GM11168 (cell line): Measurements from ENCODE around the gene ATP5F1C.
"Not testable (repeated sequence)": the region's sequence is repeated elsewhere in the genome, so short reads cannot be mapped to it uniquely, and the experiment has no call there.

Source experiments
- in situ Hi-C: fragments of 300-500 bp; cut with MboI; formaldehyde crosslinking; loops from one replicate; pipeline ENCODE4 v1.12.0; 2022; ENCODE audit warnings: low sequenced_read_pairs; ENCODE audit not compliant: unreplicated experiment

The ATP5F1C gene

DNA sequence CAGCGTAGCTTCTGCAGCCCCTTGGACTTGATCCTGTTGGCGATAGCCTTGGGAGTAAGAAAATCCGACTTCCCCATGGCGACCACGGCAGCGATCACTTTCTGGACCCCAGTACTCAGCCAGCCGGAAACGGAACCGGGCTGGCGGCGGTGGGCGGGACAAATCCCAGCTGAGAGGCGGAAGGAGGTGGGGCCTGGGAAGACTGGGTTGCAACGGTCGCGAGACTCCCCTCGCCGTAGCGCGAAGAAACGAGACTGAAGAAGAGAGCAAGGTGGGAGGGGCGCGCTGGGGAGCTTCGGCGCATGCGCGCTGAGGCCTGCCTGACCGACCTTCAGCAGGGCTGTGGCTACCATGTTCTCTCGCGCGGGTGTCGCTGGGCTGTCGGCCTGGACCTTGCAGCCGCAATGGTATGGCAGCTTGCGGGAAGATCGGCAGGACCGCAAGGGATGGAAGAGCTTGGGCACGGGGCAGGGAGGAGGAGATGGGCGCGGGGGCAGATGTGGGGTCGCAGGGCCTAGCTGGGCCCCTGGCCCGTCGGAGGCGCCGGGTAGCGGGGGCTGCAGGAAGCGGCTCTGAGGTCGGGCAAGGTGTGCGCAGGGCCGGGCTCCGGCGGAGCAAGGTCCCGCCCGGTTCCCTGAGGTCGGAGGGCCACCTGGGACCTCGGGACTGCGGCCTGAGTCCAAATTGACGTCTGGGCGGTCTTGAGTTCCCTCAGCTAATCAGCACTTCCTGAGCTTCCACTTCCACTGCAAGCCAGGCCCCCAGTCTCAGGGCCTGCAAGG lies at the start of gene ATP5F1C, which contains the start of gene KIN:
Gene ATP5F1C, plus strand, starts transcription at position 321 of the 782 bp plus-strand sequence. Its CDS starts 31 bp downstream, at position 352.
Gene KIN, minus strand, starts transcription at position 137 of the 782 bp plus-strand sequence. Its CDS starts 60 bp downstream, at position 77.
- in situ Hi-C loops: no loop called here

DNA sequence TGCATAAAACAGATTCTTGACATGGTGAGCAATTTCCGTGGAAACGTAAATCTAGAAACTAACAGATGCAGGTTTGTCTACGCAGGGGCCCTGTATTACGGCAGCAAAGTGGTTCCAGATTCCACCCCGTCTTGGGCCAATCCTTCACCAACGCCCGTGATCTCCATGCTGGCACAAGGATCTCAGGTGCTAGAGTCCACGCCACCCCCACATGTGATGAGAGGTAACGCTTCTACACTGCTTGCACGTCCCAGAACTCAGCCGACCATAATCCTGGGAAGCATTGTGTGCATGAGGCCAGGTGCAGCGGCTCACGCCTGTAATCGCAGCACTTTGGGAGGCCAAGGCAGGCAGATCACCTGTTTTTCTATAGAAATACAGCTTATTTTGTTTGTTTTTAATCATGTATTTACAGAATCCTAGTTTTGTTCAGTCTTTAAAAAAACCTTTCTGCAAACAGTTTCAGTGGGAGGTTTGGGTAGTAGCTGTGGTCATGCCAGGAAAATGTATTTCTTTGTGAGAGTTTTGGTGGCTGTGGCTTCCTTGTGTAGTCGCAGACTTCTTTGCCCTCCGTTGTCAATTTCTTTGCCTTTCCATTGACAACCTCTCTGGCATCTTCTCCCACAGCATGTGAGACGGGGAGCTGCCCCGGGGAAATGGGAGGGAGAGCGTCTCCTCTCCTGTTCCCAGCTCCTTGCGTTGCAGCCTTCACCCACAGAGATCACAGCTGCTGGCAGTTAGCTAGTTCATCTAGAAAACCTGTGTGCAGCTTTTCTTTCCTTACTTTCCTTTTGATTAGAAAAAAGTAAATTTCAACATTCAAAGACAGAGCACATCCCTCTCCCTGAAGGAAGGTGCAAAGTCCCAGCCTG lies 49.2 kb upstream of the ATP5F1C start:
- in situ Hi-C loops: no loop called here

DNA sequence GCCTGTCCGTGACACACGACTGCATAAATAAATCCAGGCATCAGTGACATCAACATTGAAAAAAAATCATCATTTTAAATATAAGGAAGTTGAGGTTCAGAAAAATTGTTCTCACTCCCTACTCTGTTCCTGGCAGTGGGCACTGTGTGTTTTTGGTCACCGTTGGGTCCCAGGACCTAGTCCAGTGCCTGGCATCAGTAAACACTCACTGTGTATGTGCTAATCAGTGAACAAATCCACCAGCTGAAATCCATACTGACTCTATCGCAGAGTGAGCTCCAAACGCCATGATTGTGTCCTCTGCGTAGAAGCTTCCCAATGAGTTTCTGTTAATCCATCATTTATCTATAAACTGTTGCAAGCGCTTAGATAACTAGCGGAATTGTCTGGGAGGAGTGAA lies 43.7 kb upstream of the ATP5F1C start:
- in situ Hi-C loops: no loop called here

DNA sequence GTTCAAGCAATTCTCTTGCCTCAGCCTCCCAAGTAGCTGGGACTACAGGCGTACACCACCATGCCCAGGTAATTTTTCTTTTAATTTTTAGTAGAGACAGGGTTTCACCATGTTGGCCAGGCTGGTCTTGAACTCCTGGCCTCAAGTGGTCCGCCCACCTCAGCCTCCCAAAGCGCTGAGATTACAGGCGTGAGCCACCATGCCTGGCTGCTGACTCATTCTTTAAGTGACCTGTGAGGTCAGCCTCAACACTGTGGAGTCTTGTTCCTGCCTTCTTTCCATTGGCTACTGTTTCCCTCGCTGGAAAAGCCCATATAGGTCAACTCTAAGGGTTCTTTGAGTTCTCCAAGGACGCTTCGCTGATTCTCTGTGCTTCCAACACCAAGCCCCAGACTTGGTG lies 39.3 kb upstream of the ATP5F1C start:
- in situ Hi-C loops: not testable (repeated sequence)

DNA sequence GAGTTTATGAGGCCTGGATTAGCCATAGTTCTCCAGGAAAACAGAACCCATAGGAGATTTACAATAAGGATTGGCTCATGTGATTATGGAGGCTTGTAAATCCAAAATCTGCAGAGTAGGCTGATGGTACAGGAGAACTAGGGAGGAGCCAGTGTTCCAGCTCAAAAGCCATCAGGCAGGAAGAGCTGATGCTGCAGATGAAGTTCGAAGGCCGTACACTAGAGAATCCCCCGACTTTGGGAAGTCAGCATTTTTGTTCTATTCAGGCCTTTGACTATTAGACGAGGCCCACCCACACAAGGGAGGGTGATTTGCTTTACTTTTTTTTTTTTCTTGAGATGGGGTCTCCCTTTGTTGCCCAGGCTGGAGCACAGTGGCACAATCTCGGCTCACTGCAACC lies 37.8 kb upstream of the ATP5F1C start:
- in situ Hi-C loops: no loop called here

DNA sequence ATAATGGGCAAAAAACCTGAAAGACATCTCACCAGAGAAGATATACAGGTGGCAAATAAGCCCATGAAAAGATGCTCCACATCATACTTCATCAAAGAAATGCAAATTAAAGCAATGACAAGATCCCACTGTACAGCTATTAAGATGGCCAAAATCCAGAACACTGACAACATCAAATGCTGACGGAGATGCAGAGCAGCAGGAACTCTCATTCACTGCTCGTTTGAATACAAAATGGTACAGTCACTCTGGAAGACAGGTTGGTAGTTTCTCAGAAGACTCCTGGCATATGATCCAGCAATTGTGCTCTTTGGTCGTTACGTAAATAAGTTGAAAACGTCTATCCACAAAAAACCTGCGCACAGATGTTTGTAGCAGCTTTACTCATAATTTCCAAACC lies 35.7 kb upstream of the ATP5F1C start:
- in situ Hi-C loops: no loop called here

DNA sequence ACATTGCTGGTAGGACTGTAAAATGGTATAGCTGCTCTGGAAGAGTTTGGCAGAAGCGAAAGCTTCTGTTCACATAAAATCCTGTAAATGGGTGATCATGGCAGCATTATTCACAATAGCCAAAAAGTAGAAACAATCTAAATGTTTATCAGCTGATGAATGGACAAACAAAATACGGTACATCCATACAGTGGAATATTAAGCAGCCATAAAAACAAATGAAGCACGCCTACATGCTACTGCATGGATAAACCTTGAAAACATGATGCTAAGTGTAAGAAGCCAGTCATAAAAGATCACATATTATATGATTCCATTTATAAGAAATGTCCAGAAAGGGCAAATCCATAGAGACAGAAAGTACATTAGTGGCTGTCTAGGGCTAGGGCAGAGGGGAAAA lies 32.9 kb upstream of the ATP5F1C start:
- in situ Hi-C loops: no loop called here

DNA sequence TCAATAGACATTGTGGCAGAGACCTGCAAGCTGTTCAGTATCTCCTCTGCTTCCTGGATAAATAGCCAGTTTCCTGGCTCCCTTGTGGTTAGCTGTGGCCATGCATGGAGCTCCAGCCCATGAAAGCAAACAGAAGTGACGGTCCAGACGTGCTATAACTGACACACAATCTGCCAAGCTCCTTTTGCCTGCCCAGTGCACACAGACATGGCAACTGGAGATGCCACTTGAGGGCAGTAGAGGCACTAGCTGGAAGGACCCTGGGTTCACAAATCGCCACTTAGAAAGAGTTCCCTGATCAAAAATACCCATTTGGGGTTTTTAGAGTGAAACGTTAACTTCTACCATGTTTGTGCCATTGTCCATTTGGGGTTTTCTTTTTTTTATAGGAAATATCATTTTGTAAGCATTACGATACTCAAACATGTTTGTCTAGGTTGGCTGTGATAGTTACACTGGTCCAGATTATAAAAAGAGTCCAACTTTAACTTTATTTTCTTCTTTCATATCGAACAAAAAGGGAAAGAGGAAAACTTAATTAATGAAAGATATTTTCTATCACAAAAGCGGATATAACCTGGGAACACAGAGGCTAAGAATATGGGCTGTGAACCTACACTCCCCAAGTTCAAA lies 31.5 kb upstream of the ATP5F1C start:
- in situ Hi-C loops: no loop called here

DNA sequence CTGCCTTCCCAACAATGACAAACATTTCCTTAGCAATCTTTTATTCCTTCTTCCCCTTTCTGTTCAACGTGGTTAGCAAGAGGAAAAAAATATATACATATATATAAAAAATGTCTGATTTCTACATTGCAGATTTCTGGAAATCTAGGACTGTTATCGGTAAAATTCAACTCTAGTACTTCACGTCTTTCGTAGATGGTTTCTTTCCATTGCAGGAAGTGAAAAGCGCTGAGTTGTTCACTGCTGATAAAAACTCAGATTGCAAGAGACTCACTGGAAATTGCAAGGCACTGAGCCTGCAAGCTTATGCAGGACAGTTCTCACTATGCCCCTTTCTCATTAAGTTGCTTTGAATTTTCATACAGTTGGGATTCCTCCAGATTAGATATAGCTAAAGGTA lies 24.0 kb upstream of the ATP5F1C start:
- in situ Hi-C loops: no loop called here

DNA sequence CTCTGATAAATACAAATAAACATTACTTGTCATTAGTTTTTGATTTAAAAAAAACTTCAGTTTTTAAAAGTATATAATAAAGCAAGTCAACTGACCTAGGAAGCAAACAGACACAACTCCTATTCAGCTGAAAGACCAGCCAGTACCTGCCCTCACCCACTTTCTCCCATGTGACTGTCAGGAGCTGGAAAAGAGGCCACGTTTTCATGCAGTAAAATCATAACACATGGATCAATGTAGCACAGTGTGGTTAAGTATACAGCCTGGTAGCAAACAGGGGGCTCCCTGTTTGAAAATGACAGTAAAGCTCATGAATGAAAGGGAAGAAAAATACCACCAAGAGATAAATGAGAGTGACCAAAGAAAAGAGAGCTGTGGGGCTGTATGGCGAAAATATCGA lies 21.7 kb upstream of the ATP5F1C start:
- in situ Hi-C loops: no loop called here

DNA sequence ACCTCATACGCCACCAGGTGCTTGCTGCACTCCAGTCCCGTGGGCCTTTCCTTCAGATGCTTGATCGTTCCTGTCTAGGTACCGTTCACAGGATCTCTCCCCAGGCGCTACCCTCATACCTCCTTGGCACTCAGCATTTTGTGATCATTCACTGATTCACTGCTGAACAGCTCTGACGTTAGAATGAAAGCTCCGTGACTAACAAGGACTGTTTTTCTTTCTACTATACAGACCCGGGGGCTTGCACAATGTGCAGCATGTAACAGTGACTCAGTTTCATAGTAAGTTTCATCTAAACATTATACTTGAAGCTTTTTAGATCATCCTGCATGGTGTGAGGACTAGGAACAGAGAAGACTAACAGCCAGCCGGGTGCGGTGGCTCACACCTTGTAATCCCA lies 20.8 kb upstream of the ATP5F1C start:
- in situ Hi-C loops: no loop called here

DNA sequence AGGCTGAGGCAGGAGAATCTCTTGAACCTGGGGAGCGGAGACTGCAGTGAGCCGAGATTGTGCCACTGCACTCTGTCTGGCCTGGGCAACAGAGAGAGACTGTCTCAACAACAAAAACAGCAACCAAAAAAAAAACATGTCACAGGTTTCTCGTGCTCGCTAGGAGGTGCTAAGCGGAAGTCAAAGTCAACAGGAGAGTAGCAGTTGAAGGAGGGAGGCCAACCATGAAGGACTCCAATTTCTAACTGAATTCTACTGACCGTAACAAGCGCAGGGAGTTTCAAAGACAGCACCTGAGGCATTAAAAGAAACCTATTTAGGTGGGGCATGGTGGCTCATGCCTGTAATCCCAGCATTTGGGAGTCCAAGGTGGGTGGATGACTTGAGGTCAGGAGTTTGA lies 19.6 kb upstream of the ATP5F1C start:
- in situ Hi-C loops: no loop called here

DNA sequence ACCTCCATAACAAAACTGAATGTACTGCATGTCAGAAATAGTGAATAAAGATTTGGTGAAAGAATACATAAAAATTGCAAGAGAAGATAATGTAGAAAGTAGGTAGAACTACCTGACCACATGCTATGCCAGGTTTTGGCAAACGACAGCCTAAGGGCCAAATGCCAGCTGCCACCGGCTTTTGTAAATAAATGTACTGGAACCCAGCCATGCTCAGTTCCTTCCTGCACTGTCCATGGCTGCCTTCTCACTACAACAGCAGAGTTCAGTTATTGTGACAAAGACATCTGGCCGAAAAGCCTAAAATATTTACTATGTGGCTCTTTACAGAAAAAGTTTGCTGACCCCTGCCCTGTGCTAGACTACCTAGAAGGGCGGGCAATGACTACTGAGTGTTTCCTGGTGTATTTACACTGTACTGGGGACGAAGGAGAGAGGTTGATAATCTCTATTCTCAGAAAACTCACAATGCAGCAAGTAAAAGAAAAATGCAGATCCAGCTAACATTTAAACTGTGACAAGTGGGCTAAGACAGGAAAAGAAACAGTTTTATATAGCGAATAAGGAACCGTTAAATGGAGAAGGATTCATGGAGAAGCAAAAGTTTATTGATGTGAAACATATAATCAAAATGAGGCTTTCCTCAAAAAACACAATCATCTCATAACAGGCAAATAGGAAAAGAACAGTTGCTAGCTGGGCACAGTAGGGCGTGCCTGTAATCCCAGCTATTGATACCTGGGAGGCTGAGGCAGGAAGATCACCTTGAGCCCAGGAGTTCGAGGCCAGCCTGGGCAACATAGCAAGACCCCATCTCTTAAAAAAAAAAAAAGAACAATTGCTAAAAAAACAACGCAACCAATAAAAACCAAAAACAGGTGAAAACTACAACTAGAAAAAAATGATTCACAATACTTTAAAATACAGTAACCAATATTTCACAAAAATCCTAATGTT lies 13.9 kb upstream of the ATP5F1C start:
- in situ Hi-C loops: no loop called here

DNA sequence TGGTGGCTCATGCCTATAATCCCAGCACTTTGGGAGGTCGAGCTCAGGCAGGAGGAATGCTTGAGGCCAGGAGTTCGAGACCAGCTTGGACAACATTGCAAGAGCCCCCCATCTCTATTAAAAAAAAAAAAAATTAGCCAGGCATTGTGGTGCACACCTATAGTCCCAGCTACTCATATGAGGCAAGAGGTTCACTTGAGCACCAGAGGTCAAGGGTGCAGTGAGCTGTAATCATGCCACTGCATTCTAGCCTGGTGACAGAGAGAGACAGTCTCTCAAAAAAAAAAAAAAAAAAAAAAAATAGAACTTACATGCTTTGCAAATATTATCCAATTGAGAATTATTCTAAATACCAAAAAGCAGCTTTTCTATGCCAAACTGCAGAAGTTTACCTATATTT lies 11.2 kb upstream of the ATP5F1C start:
- in situ Hi-C loops: no loop called here

DNA sequence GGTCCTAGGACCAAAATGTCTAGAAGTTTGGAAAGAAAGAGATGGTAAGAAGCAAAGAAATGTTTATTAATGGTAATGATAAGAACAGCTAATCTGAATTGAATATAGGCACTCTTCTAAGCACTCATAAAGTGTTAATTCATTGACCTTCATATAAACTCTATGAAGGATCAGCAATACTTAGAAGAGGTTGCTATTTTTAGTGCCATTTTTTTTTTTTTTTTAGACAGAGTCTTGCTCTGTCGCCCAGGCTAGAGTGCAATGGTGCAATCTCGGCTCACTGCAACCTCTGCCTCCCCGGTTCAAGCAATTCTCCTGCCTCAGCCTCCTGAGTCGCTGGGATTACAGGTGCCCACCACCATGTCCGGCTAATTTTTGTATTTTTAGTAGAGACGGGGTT lies 5.8 kb upstream of the ATP5F1C start:
- in situ Hi-C loops: not testable (repeated sequence)

DNA sequence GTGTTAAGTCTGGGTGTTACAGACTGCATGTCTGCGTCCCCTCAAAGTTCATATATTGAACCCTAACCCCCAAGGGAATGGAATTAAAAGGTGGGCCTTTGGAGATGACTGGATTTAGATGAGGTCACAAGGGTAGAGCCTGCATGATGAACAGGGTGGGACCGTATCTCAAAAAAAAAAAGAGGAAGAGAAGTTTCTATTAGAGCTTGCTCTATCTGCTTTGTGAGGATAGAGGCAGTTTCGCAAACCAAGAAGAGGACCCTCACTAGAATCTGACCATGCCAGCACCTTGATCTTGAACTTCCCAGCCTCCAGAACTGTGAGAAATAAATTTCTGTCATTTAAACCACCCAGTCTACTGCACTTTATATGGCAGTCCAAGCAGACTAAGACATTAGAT lies 1.5 kb upstream of the ATP5F1C start:
- in situ Hi-C loops: no loop called here

DNA sequence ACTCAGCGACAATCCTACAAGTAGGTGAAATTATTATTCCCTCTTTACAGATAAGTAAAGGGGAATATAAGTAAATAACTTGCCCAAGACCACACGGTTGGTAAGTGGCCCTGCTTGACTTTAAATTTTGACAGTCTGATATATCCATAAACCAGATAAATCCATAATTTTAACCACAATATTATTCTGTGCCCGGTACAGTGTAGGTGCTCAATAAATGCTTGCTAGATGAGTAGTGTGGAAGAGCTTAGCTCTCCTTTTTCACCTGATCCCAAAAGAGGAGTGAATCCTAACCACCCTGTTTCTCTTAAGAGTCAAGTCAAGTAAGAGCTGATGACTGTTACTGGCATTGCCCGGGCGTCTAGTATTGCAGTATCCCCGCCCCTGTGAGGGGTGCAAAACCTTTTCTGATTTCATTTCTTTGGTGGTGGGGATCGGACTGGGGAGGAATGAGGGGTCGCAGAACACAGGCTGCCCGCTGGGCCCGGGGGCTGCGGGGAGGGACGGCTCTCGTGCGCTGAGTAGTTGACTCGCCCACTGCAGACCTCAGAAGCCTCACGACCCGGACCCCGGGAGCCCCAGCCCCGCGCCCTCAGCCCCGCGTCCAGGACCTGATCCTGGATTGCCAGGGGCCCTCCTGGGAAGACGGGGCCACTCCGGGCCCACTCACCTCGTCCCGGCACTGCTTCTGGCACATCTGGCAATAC lies 674 bp upstream of the ATP5F1C start:
- in situ Hi-C loops: no loop called here

DNA sequence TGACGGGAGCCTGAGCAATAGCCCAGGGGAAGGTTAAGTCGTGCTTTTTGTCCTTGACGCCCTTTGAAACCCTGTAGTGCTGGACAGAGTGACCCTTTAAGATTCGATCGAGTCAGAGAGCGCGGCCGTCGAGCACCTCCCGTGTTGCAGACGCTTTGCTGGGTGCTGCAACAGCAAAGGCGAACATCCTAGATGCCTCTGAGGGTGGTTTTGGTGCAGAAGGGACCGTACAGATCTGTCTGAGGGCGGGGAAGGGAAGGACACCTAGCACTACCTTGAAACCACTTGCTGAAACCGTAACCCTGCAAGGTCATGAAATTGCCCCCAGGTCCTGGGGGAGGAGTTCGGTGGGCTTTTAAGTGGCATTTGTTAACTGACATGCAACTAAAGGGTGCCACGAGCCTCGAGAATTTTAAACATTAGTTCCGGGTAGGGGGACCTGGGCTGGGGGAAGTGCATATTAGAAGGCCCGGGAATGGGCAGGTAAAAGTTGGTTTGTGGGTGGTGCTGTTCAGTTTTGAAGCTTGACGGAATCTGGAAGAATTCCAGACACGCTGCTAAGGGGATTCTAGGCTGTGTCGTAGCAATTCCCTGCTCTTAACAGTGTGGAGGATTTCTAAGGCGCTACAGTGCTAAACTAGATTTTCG lies 786 bp downstream of the ATP5F1C start:
- in situ Hi-C loops: no loop called here

DNA sequence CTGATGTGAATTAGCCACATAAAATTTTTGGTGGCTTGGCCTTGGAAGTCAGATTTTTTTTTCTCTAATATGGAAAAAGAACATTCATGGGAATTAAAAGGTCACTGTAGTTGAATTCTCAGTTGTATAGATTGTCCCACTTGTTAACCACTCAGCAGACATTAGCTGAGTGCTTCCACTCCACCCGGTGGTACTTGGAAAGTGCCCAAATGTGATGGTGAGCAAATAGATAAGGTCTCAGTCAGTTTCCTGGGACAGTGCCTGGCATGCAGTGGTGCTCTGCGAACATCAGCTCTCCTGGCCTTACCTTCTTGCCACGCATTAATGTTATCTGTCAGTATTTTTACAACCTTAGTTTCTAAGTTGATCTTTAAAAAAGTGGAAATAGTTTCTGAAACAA lies 1.4 kb downstream of the ATP5F1C start:
- in situ Hi-C loops: no loop called here
